Sigmoid colon (tissue), 4 donors: ENCODE measurements around the gene DYSF.

Source experiments
- EP300 ChIP-seq, 4 donors: sonication (generic); formaldehyde crosslinking; IDR thresholded peaks; one replicate each; pipeline ENCODE4 v1.6.1; 2017; ENCODE audit warnings: antibody characterized with exemption in 4 of 4
- POLR2A ChIP-seq, 2 donors: fragments of 450-650 bp; IDR thresholded peaks; one replicate each; pipeline ENCODE4 v1.6.1; 2016; ENCODE audit warnings: antibody characterized with exemption in 2 of 2, mild to moderate bottlenecking in 2 of 2, moderate library complexity in 2 of 2
- TF ChIP-seq, protein P1 (sequence below), 4 experiments: fragments of 450-650 bp in 3 of 4; fragments of 200-600 bp in 1 of 4; IDR thresholded peaks; one replicate each; pipeline ENCODE4 v1.5.1; 2016 to 2019; ENCODE audit warnings: antibody characterized with exemption in 4 of 4, mild to moderate bottlenecking in 3 of 4, moderate library complexity in 2 of 4

DNA sequence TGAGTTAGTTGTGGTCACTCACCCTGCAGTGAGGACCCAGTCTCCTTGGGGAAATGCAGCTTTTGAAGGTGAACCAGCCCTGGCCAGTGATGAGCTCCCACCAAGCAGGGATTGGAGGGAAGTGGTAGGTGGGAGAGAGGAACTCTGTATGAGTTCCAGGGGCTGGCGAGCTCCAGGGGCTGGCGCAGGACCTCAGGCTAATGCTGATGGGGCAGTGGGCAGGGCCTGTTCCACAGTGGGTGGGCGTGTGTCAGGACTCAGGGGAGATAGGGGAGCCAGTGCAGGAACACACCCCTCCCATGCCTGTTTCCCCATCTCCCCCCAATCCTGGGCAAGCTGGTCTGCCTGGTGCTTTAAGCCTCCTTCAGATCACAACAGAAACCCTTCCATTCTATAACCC, 208.4 kb downstream of the DYSF start:
- TF ChIP-seq EP300 (IDR thresholded peaks at IDR 0.05) (no peak), POLR2A (IDR thresholded peaks at IDR 0.05) (no peak)
- TF ChIP-seq, protein P1, sequence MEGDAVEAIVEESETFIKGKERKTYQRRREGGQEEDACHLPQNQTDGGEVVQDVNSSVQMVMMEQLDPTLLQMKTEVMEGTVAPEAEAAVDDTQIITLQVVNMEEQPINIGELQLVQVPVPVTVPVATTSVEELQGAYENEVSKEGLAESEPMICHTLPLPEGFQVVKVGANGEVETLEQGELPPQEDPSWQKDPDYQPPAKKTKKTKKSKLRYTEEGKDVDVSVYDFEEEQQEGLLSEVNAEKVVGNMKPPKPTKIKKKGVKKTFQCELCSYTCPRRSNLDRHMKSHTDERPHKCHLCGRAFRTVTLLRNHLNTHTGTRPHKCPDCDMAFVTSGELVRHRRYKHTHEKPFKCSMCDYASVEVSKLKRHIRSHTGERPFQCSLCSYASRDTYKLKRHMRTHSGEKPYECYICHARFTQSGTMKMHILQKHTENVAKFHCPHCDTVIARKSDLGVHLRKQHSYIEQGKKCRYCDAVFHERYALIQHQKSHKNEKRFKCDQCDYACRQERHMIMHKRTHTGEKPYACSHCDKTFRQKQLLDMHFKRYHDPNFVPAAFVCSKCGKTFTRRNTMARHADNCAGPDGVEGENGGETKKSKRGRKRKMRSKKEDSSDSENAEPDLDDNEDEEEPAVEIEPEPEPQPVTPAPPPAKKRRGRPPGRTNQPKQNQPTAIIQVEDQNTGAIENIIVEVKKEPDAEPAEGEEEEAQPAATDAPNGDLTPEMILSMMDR (IDR thresholded peaks at IDR 0.05), result no peak
